ENCODE measurements around the gene PARD3. TPM values are rescaled to one million over a fixed set of nuclear protein-coding genes. Genes with fewer than 3 reads are reported as not detected.

PARD3 gene
- total and polyA plus RNA-seq, 10 of the 15 experiments (the other 5 are each of a cell fraction or from before 2014, with no cell fraction given), result 2.6 to 43.1 (median 13.9) TPM

- H2AFZ ChIP-seq (ENCODE audit: control insufficient read depth, low read depth, low read length), result no peak overlapping the region
- H3K27me3 ChIP-seq (replicated peaks in 1 of 2; ENCODE audit: control insufficient read depth in 2 of 2, insufficient read depth in 2 of 2, low read length in 1 of 2), result no peaks in the 10 kb centered on the region
- no peak overlapping the region for H3K27ac ChIP-seq (ENCODE audit: control insufficient read depth, insufficient read depth)
- intact Hi-C loops (cut with micrococcal nuclease; ENCODE audit: unreplicated experiment) (no loop called here), in situ Hi-C loops (cut with MboI) (no loop called here)
- no peak overlapping the region for H3K9ac ChIP-seq (ENCODE audit: control insufficient read depth, insufficient read depth, low read length)
- H3K4me1 ChIP-seq (ENCODE audit: control insufficient read depth, insufficient read depth, low read length), result no peaks in the 10 kb centered on the region
- H4K20me1 ChIP-seq (ENCODE audit: control insufficient read depth, insufficient read depth), result no peaks in the 10 kb centered on the region
- WGBS (ENCODE audit: insufficient coverage, insufficient replicate concordance, low lambda C conversion rate, missing lambda C conversion rate), result 87% methylated on average over 15 of the region's 15 CpGs
- POLR2A ChIA-PET, result interaction anchor here (1.1 to 1.3 kb wide), 2 partner anchors 8 to 16 kb away, joined by 3 to 5 read pairs; no protein-coding TSS in a partner anchor
- RAD21 ChIA-PET (ENCODE audit: unreplicated experiment), result interaction anchor here (1.0 to 1.5 kb wide), 3 partner anchors 11 to 44 kb away, joined by 3 to 5 read pairs (median 4); no protein-coding TSS in a partner anchor
- CTCF ChIA-PET, result interaction anchor here (0.8 to 1.2 kb wide), 3 partner anchors 10 to 113 kb away, joined by 3 to 5 read pairs (median 3); no protein-coding TSS in a partner anchor
- H3K4me2 ChIP-seq (ENCODE audit: control insufficient read depth, insufficient read depth), result no peak overlapping the region
- TF ChIP-seq TCF12 (IDR thresholded peaks at IDR 0.05; ENCODE audit: low read depth, low read length) (no peak), ZBTB33 (IDR thresholded peaks at IDR 0.05) (no peak), SMAD1 (IDR thresholded peaks at IDR 0.05; ENCODE audit: low read depth, partially characterized antibody) (no peak), PAX8 (IDR thresholded peaks at IDR 0.05) (no peak), IRF4 (IDR thresholded peaks at IDR 0.05; ENCODE audit: low read depth, low read length) (no peak), NKRF (conservative IDR thresholded peaks at IDR 0.05) (no peak), TAF1 (IDR thresholded peaks at IDR 0.05; ENCODE audit: borderline replicate concordance, low read depth, low read length) (no peak), MXI1 (IDR thresholded peaks at IDR 0.05; ENCODE audit: low read depth, low read length) (no peak), MTA3 (IDR thresholded peaks at IDR 0.05; ENCODE audit: borderline replicate concordance, low read length) (no peak)
- SMC1A ChIA-PET (ENCODE audit: uncharacterized antibody, unreplicated experiment), result interaction anchor here (2.2 to 2.3 kb wide), 2 partner anchors 10 to 44 kb away, joined by 7 to 11 read pairs; no protein-coding TSS in a partner anchor
- ATAC-seq (peak; percentile 11; the same call in 1 of the 3 replicates), FAIRE-seq (no peak), DNase-seq (ENCODE audit: low read depth, low spot score) (no peak)
- BruUV-seq (replicated peaks), result no TSS peak
- no peaks in the 10 kb centered on the region for H3K79me2 ChIP-seq (ENCODE audit: control insufficient read depth, insufficient read depth, low read length)
- H3K4me3 ChIP-seq, result no peak overlapping the region
- H3K36me3 ChIP-seq (ENCODE audit: control insufficient read depth in 2 of 2, insufficient read depth in 2 of 2, low read length in 1 of 2), result no peaks in the 10 kb centered on the region
- no peaks in the 10 kb centered on the region for H3K9me3 ChIP-seq (replicated peaks; ENCODE audit: control insufficient read depth, insufficient read depth, low read length)
Observed at GRCh38 chr10:34768261-34768971, 46.7 kb downstream of the PARD3 start.

Measured in GM12878 (cell line).